NCI-H187 treated with DMSO at 0.1 percent for 48 hours (cell line): ENCODE data around the gene AGBL4.
"Not testable (repeated sequence)": the region's sequence is repeated elsewhere in the genome, so short reads cannot be mapped to it uniquely, and the experiment has no call there.

Source experiments
- DNase-seq: peaks from one replicate; lab custom pipeline; 2025; lab: John Stamatoyannopoulos, UW

Gene AGBL4

GRCh38 chr1:49435291-49435690 lies 588.5 kb downstream of the AGBL4 start:
- DNase-seq, result no peak

GRCh38 chr1:49424782-49425181 lies 599.0 kb downstream of the AGBL4 start:
- no peak for DNase-seq

GRCh38 chr1:49416758-49417157 lies 607.0 kb downstream of the AGBL4 start:
- DNase-seq, result no peak

GRCh38 chr1:49408346-49408745 lies 615.4 kb downstream of the AGBL4 start:
- DNase-seq, result no peak

- no peak for DNase-seq
Measured at GRCh38 chr1:49397086-49397485, 626.7 kb downstream of the AGBL4 start.

GRCh38 chr1:49394200-49394599 lies 629.6 kb downstream of the AGBL4 start:
- no peak for DNase-seq

- no peak for DNase-seq
Measured at GRCh38 chr1:49389699-49390098, 634.1 kb downstream of the AGBL4 start.

GRCh38 chr1:49364676-49365075 lies 659.1 kb downstream of the AGBL4 start:
- no peak for DNase-seq

- no peak for DNase-seq
Measured at GRCh38 chr1:49363628-49364027, 660.1 kb downstream of the AGBL4 start.

- no peak for DNase-seq
Measured at GRCh38 chr1:49358036-49358435, 665.7 kb downstream of the AGBL4 start.

GRCh38 chr1:49356594-49356993 lies 667.2 kb downstream of the AGBL4 start:
- DNase-seq, result no peak

- no peak for DNase-seq
Measured at GRCh38 chr1:49351768-49352167, 672.0 kb downstream of the AGBL4 start.

- no peak for DNase-seq
Measured at GRCh38 chr1:49346767-49347349, 676.9 kb downstream of the AGBL4 start.

- DNase-seq, result no peak
Measured at GRCh38 chr1:49340576-49340975, 683.2 kb downstream of the AGBL4 start.

GRCh38 chr1:49339043-49339442 lies 684.7 kb downstream of the AGBL4 start:
- no peak for DNase-seq

- no peak for DNase-seq
Measured at GRCh38 chr1:49337251-49337650, 686.5 kb downstream of the AGBL4 start.

GRCh38 chr1:49333906-49334305 lies 689.8 kb downstream of the AGBL4 start:
- no peak for DNase-seq

- DNase-seq, result no peak
Measured at GRCh38 chr1:49331066-49331852, 692.5 kb downstream of the AGBL4 start.

GRCh38 chr1:49323925-49324540 lies 699.7 kb downstream of the AGBL4 start:
- DNase-seq, result no peak

- not testable (repeated sequence) for DNase-seq
Measured at GRCh38 chr1:49320493-49320892, 703.3 kb downstream of the AGBL4 start.

GRCh38 chr1:49319426-49319963 lies 704.3 kb downstream of the AGBL4 start:
- no peak for DNase-seq

- DNase-seq, result no peak
Measured at GRCh38 chr1:49318218-49318617, 705.5 kb downstream of the AGBL4 start.

- DNase-seq, result no peak
Measured at GRCh38 chr1:49307457-49307856, 716.3 kb downstream of the AGBL4 start.
